IMR-90 (cell line): ENCODE results near the gene RNH1. TPM values are rescaled to one million over a fixed set of nuclear protein-coding genes. Genes with fewer than 3 reads are reported as not detected.

ENCODE experiments used
- ATAC-seq: fragments of 200-7000 bp; cut with Tn5 transposase; 2 replicates; pipeline ENCODE4 v1.9.1; 2020; ENCODE audit warnings: low read depth, mild to moderate bottlenecking, moderate library complexity
- BruUV-seq: library from RNA; stranded (reverse); fragments of 400-500 nt; replicated peaks from 2 replicates; lab custom pipeline; 2021; lab: Mats Ljungman, UMichigan
- CTCF ChIA-PET: fragments of 300-600 bp; formaldehyde crosslinking; extraction: SDS; loops from one replicate; lab custom pipeline; 2021; ENCODE audit warnings: antibody characterized with exemption; lab: Yijun Ruan, JAX
- POLR2A ChIA-PET: fragments of 300-600 bp; sonication (Branson Sonifier 250); formaldehyde crosslinking; loops from one replicate; lab custom pipeline; 2022; ENCODE audit warnings: antibody characterized with exemption; ENCODE audit not compliant: unreplicated experiment; lab: Charles Lee
- DNase-seq: peaks from one replicate; pipeline ENCODE4 v3.0.0; 2013
- H2AFZ ChIP-seq: replicated peaks from 2 replicates; pipeline ENCODE3; 2013; ENCODE audit warnings: low read length, mild to moderate bottlenecking; ENCODE audit not compliant: poor library complexity
- H2AK5ac ChIP-seq: 2 replicates; pipeline ENCODE4 v1.6.1; 2013; ENCODE audit warnings: low read depth, low read length, inconsistent platforms
- H2AK9ac ChIP-seq: replicated peaks from 2 replicates; pipeline ENCODE3; 2013; ENCODE audit warnings: mild to moderate bottlenecking, low read depth, low read length, moderate library complexity; ENCODE audit not compliant: poor library complexity
- H2BK120ac ChIP-seq: 2 replicates; pipeline ENCODE4 v1.6.1; 2013; ENCODE audit warnings: low read depth, low read length, inconsistent platforms
- H2BK15ac ChIP-seq: 3 replicates; pipeline ENCODE4 v1.6.1; 2013; ENCODE audit warnings: low read depth, low read length, inconsistent platforms
- H2BK20ac ChIP-seq: 2 replicates; pipeline ENCODE4 v1.6.1; 2013; ENCODE audit warnings: low read depth, mild to moderate bottlenecking, inconsistent platforms, low read length, moderate library complexity
- H2BK5ac ChIP-seq: 2 replicates; pipeline ENCODE4 v1.6.1; 2013; ENCODE audit warnings: mild to moderate bottlenecking, low read depth, low read length, inconsistent platforms; ENCODE audit not compliant: poor library complexity, severe bottlenecking
- H3K14ac ChIP-seq: replicated peaks from 2 replicates; pipeline ENCODE4 v1.6.1; 2013; ENCODE audit warnings: low read depth, low read length, inconsistent platforms
- H3K18ac ChIP-seq: 2 replicates; pipeline ENCODE4 v1.6.1; 2013; ENCODE audit warnings: low read depth, low read length, control low read depth
- H3K23ac ChIP-seq: 2 replicates; pipeline ENCODE4 v1.6.1; 2013; ENCODE audit warnings: low read depth, low read length, inconsistent platforms
- H3K27ac ChIP-seq: 2 replicates; pipeline ENCODE4 v1.5.1; 2013; ENCODE audit warnings: mild to moderate bottlenecking, control low read depth, low read length; ENCODE audit not compliant: insufficient read depth
- H3K27me3 ChIP-seq: 2 replicates; pipeline ENCODE4 v1.6.1; 2013; ENCODE audit warnings: low read length; ENCODE audit not compliant: control insufficient read depth, insufficient read depth
- H3K36me3 ChIP-seq: 2 replicates; pipeline ENCODE4 v1.6.1; 2013; ENCODE audit warnings: low read length, mixed read lengths; ENCODE audit not compliant: control insufficient read depth, insufficient read depth
- H3K4ac ChIP-seq: 2 replicates; pipeline ENCODE4 v1.6.1; 2013; ENCODE audit warnings: low read depth, low read length, inconsistent platforms
- H3K4me1 ChIP-seq: 2 replicates; pipeline ENCODE4 v1.6.1; 2013; ENCODE audit warnings: low read length, mixed read lengths; ENCODE audit not compliant: control insufficient read depth, insufficient read depth
- H3K4me2 ChIP-seq: 2 replicates; pipeline ENCODE4 v1.6.1; 2013; ENCODE audit warnings: low read depth, mild to moderate bottlenecking, control low read depth, low read length, moderate library complexity
- H3K4me3 ChIP-seq: 2 replicates; pipeline ENCODE4 v1.5.1; 2013; ENCODE audit warnings: low read depth, mild to moderate bottlenecking, control low read depth, low read length, moderate library complexity; ENCODE audit not compliant: insufficient read depth
- H3K56ac ChIP-seq: 2 replicates; pipeline ENCODE4 v1.6.1; 2013; ENCODE audit warnings: low read length, inconsistent platforms; ENCODE audit not compliant: insufficient read depth; ENCODE audit errors: extremely low read depth
- H3K79me1 ChIP-seq, 2 experiments: 2 replicates each; pipeline ENCODE4 v1.6.1; 2013; ENCODE audit warnings: low read length in 2 of 2, inconsistent platforms in 1 of 2, low read depth in 1 of 2
- H3K9ac ChIP-seq: 2 replicates; pipeline ENCODE4 v1.6.1; 2013; ENCODE audit warnings: low read depth, low read length, control low read depth
- H3K9me1 ChIP-seq: 2 replicates; pipeline ENCODE4 v1.6.1; 2013; ENCODE audit warnings: low read length, inconsistent platforms; ENCODE audit not compliant: insufficient read depth
- H3K9me3 ChIP-seq: 2 replicates; pipeline ENCODE4 v1.6.1; 2013; ENCODE audit warnings: low read length; ENCODE audit not compliant: control insufficient read depth, insufficient read depth
- H4K20me1 ChIP-seq: 2 replicates; pipeline ENCODE4 v1.6.1; 2013; ENCODE audit warnings: low read length, inconsistent platforms; ENCODE audit not compliant: insufficient read depth
- H4K5ac ChIP-seq: 2 replicates; pipeline ENCODE4 v1.6.1; 2013; ENCODE audit warnings: mild to moderate bottlenecking, low read depth, low read length, control low read depth
- H4K8ac ChIP-seq, 2 experiments: 2 replicates each; pipeline ENCODE4 v1.6.1; 2013; ENCODE audit warnings: low read depth in 2 of 2, low read length in 2 of 2, control low read depth in 1 of 2, inconsistent platforms in 1 of 2
- H4K91ac ChIP-seq: 2 replicates; pipeline ENCODE4 v1.6.1; 2013; ENCODE audit warnings: low read depth, low read length, inconsistent platforms; ENCODE audit not compliant: insufficient read depth
- BHLHE40 ChIP-seq: fragments of 150-350 bp; IDR thresholded peaks from 2 replicates; pipeline ENCODE4 v1.6.1; 2016; ENCODE audit warnings: mild to moderate bottlenecking, low read depth, low read length
- CEBPB ChIP-seq: IDR thresholded peaks from 2 replicates; pipeline ENCODE4 v1.6.1; 2012; ENCODE audit warnings: low read depth, low read length, improper control_type of control experiment
- CHD1 ChIP-seq: IDR thresholded peaks from 2 replicates; pipeline ENCODE4 v1.6.1; 2012; ENCODE audit warnings: low read depth, low read length, improper control_type of control experiment
- CTCF ChIP-seq: conservative IDR thresholded peaks from 2 replicates; pipeline ENCODE4 v1.5.1; 2012; ENCODE audit warnings: mild to moderate bottlenecking, low read depth, low read length, improper control_type of control experiment
- ELK1 ChIP-seq: fragments of 150-350 bp; IDR thresholded peaks from 2 replicates; pipeline ENCODE4 v1.6.1; 2016; ENCODE audit warnings: low read depth, mild to moderate bottlenecking, low read length, moderate library complexity, borderline replicate concordance
- FOS ChIP-seq: fragments of 150-350 bp; IDR thresholded peaks from 2 replicates; pipeline ENCODE4 v1.6.1; 2016; ENCODE audit warnings: low read depth, low read length
- MAFK ChIP-seq: IDR thresholded peaks from 2 replicates; pipeline ENCODE4 v1.6.1; 2012; ENCODE audit warnings: low read depth, low read length, improper control_type of control experiment
- MAZ ChIP-seq: IDR thresholded peaks from 2 replicates; pipeline ENCODE4 v1.6.1; 2012; ENCODE audit warnings: low read depth, mild to moderate bottlenecking, low read length, improper control_type of control experiment, moderate library complexity, borderline replicate concordance
- MXI1 ChIP-seq: IDR thresholded peaks from 2 replicates; pipeline ENCODE4 v1.6.1; 2012; ENCODE audit warnings: low read depth, mild to moderate bottlenecking, low read length, moderate library complexity, borderline replicate concordance
- NFE2L2 ChIP-seq: fragments of 150-350 bp; IDR thresholded peaks from 2 replicates; pipeline ENCODE4 v1.6.1; 2016; ENCODE audit warnings: low read depth, mild to moderate bottlenecking, low read length
- POLR2A ChIP-seq: IDR thresholded peaks from 2 replicates; pipeline ENCODE4 v1.6.1; 2012; ENCODE audit warnings: mild to moderate bottlenecking, low read depth, low read length
- RAD21 ChIP-seq: IDR thresholded peaks from 2 replicates; pipeline ENCODE4 v1.6.1; 2012; ENCODE audit warnings: low read length, improper control_type of control experiment
- RCOR1 ChIP-seq: IDR thresholded peaks from 2 replicates; pipeline ENCODE4 v1.6.1; 2012; ENCODE audit warnings: mild to moderate bottlenecking, low read length, improper control_type of control experiment; ENCODE audit not compliant: insufficient replicate concordance
- RFX5 ChIP-seq: IDR thresholded peaks from 2 replicates; pipeline ENCODE4 v1.8.0; 2012; ENCODE audit warnings: low read depth, mild to moderate bottlenecking, low read length, moderate library complexity
- SMC3 ChIP-seq: fragments of 150-350 bp; IDR thresholded peaks from 2 replicates; pipeline ENCODE4 v1.6.1; 2016; ENCODE audit warnings: low read depth, mild to moderate bottlenecking, antibody characterized with exemption, low read length, moderate library complexity
- USF2 ChIP-seq: fragments of 150-350 bp; IDR thresholded peaks from 2 replicates; pipeline ENCODE4 v1.6.1; 2017; ENCODE audit warnings: mild to moderate bottlenecking, antibody characterized with exemption, low read length, low read depth
- WGBS, 2 experiments: methylation state at CpG; one replicate each; pipeline versions ENCODE4 v1.1.5 to v1.1.7; 2013; ENCODE audit warnings: missing lambda C conversion rate in 2 of 2; ENCODE audit not compliant: insufficient read length in 1 of 2; ENCODE audit errors: extremely low coverage in 2 of 2; 5-methylcytosine and 5-hydroxymethylcytosine counted together
- dilution Hi-C: fragments of 300-500 bp; cut with HindIII; formaldehyde crosslinking; loops from one replicate; pipeline ENCODE4 v1.14.3; 2018; ENCODE audit warnings: low sequenced_read_pairs; ENCODE audit not compliant: unreplicated experiment
- in situ Hi-C: fragments of 300-500 bp; cut with MboI; formaldehyde crosslinking; loops from 3 replicates; pipeline ENCODE4 v1.14.3; 2019; ENCODE audit warnings: low sequenced_read_pairs, inconsistent platforms, mixed read lengths
- intact Hi-C: fragments of 100-400 bp; cut with micrococcal nuclease; formaldehyde crosslinking; loops from 2 replicates; pipeline ENCODE4 v1.10.0; 2022
- polyA plus RNA-seq, 3 experiments: library from polyadenylated mRNA; depleted of rRNA; stranded (reverse); fragments of >200 nt; gene quantifications; 2 replicates each; pipeline ENCODE4 v1.2.3, GENCODE V29; 2012; ENCODE audit warnings: low replicate concordance in 1 of 3
- total RNA-seq: library from RNA; depleted of rRNA; stranded (reverse); fragments of >200 nt; gene quantifications from 2 replicates; pipeline ENCODE4 v1.2.3, GENCODE V29; 2012

The RNH1 gene
- total and polyA plus RNA-seq, 2 of the 4 experiments (the other 2 are of a cell fraction): 138 to 247 TPM

GRCh38 chr11:477052-477715 lies 29.9 kb downstream of the RNH1 start:
- H4K20me1 ChIP-seq: peaks cover 8% of the 10 kb centered on the region
- H3K14ac ChIP-seq: no peak overlapping the region
- H2AK5ac ChIP-seq: no peak overlapping the region
- no peak overlapping the region for H2BK5ac ChIP-seq
- H2BK20ac ChIP-seq: no peak overlapping the region
- peaks cover 5% of the 10 kb centered on the region for H3K36me3 ChIP-seq
- peak; percentile 57 for ATAC-seq
- H4K8ac ChIP-seq: no peak overlapping the region
- dilution Hi-C loops: no loop called here
- WGBS, 2 experiments: 82% methylated on average over 4 of the region's 16 CpGs; no CpG with 5 or more reads in 1 of the 2 experiments
- no peak overlapping the region for H3K4me3 ChIP-seq
- H2AFZ ChIP-seq: no peak overlapping the region
- H3K27me3 ChIP-seq: no peaks in the 10 kb centered on the region
- H3K9ac ChIP-seq: no peak overlapping the region
- H3K27ac ChIP-seq: no peak overlapping the region
- no TSS peak for BruUV-seq
- no peak overlapping the region for H3K4me2 ChIP-seq
- intact Hi-C loops: no loop called here
- peaks cover 18 to 44% of the 10 kb centered on the region in 2 experiments for H3K79me1 ChIP-seq
- no peaks in the 10 kb centered on the region for H3K4me1 ChIP-seq
- H2AK9ac ChIP-seq: no peak overlapping the region
- H3K9me1 ChIP-seq: peaks cover 6% of the 10 kb centered on the region
- no peak overlapping the region for H4K5ac ChIP-seq
- TF ChIP-seq BHLHE40: no peak
- TF ChIP-seq NFE2L2: no peak
- TF ChIP-seq POLR2A: no peak
- no peak for TF ChIP-seq SMC3
- no peak for TF ChIP-seq ELK1
- no peak for TF ChIP-seq CHD1
- no peak for TF ChIP-seq MXI1
- no peak for TF ChIP-seq MAZ
- TF ChIP-seq CEBPB: no peak
- TF ChIP-seq USF2: no peak
- no peak for TF ChIP-seq MAFK
- no peak for TF ChIP-seq FOS
- no peak for TF ChIP-seq RCOR1
- TF ChIP-seq RAD21: no peak
- TF ChIP-seq RFX5: no peak
- no peak for TF ChIP-seq CTCF
- no peak overlapping the region for H3K23ac ChIP-seq
- no peak overlapping the region for H3K18ac ChIP-seq
- ChIA-PET CTCF (no interaction called here), POLR2A (no interaction called here)
- in situ Hi-C loops: no loop called here
- no peak for DNase-seq
- H2BK15ac ChIP-seq: no peak overlapping the region
- no peak overlapping the region for H3K4ac ChIP-seq
- H3K9me3 ChIP-seq: no peaks in the 10 kb centered on the region
- no peak overlapping the region for H2BK120ac ChIP-seq
- H3K56ac ChIP-seq: no peak overlapping the region
- no peak overlapping the region for H4K91ac ChIP-seq
